Right lung (tissue), 10 donors: Measurements from ENCODE around the gene SCPEP1. TPM values are rescaled to one million over a fixed set of nuclear protein-coding genes. Genes with fewer than 3 reads are reported as not detected.
A peak's percentile ranks its signal among the peaks of the same experiment; 100 is the strongest.
"Not testable (repeated sequence)": the region's sequence is repeated elsewhere in the genome, so short reads cannot be mapped to it uniquely, and the experiment has no call there.

Experiments
- DNase-seq, 2 donors: peaks; one replicate each; pipeline ENCODE4 v3.0.0-alpha.2; 2013
- long read RNA-seq, 8 donors: transcript quantifications; one replicate each; lab custom pipeline, GENCODE V29; 2026
- polyA plus RNA-seq, 5 donors: library from polyadenylated mRNA; unstranded; fragments of 120-200 nt; gene quantifications; one replicate each; pipeline versions ENCODE4 v1.2.1 to v1.2.3, GENCODE V29; 2013; ENCODE audit warnings: inconsistent platforms in 1 of 5, low replicate concordance in 1 of 5; ENCODE audit not compliant: insufficient read length in 5 of 5, insufficient read depth in 1 of 5

Gene SCPEP1
- polyA plus RNA-seq = 10 to 100 TPM; 48.7 to 61.9 (median 54.9) TPM
- long read RNA-seq, donor 1, transcript SCPEP1-201 (13 exons, 1,942 nt) = major isoform, 22 of 28 reads
- long read RNA-seq, donor 1, transcript SCPEP1-202 (4 exons, 924 nt) = minor isoform, 5 of 28 reads
- long read RNA-seq, donor 1, partial matches to known transcripts = 0 of 28 reads
- long read RNA-seq, donor 1, other reads (novel, unspliced or antisense) = 0 of 28 reads
- long read RNA-seq, donor 2, transcript SCPEP1-201 (13 exons, 1,942 nt) = major isoform, 9 of 10 reads
- long read RNA-seq, donor 2, partial matches to known transcripts = 0 of 10 reads
- long read RNA-seq, donor 2, other reads (novel, unspliced or antisense) = 0 of 10 reads
- long read RNA-seq, donor 3, transcript SCPEP1-201 (13 exons, 1,942 nt) = major isoform, 25 of 48 reads
- long read RNA-seq, donor 3, partial matches to known transcripts = 22 of 48 reads
- long read RNA-seq, donor 3, other reads (novel, unspliced or antisense) = 0 of 48 reads
- long read RNA-seq, donor 4, transcript SCPEP1-201 (13 exons, 1,942 nt) = major isoform, 8 of 21 reads
- long read RNA-seq, donor 4, partial matches to known transcripts = 12 of 21 reads
- long read RNA-seq, donor 4, other reads (novel, unspliced or antisense) = 0 of 21 reads
- long read RNA-seq, donor 5, transcript SCPEP1-201 (13 exons, 1,942 nt) = major isoform, 11 of 32 reads
- long read RNA-seq, donor 5, partial matches to known transcripts = 17 of 32 reads
- long read RNA-seq, donor 5, other reads (novel, unspliced or antisense) = 0 of 32 reads
- long read RNA-seq, donor 6, transcript SCPEP1-201 (13 exons, 1,942 nt) = major isoform, 13 of 18 reads
- long read RNA-seq, donor 6, partial matches to known transcripts = 0 of 18 reads
- long read RNA-seq, donor 6, other reads (novel, unspliced or antisense) = 0 of 18 reads
- long read RNA-seq, donor 7, transcript SCPEP1-201 (13 exons, 1,942 nt) = major isoform, 10 of 19 reads
- long read RNA-seq, donor 7, partial matches to known transcripts = 5 of 19 reads
- long read RNA-seq, donor 7, other reads (novel, unspliced or antisense) = 0 of 19 reads
- long read RNA-seq, donor 8, transcript SCPEP1-201 (13 exons, 1,942 nt) = major isoform, 5 of 16 reads
- long read RNA-seq, donor 8, partial matches to known transcripts = 9 of 16 reads
- long read RNA-seq, donor 8, other reads (novel, unspliced or antisense) = 0 of 16 reads

- DNase-seq = peak; percentile 75 to 78
These were observed at the start of gene SCPEP1 for GRCh38 chr17:56977673-56978395. SCPEP1 (plus strand) TSS chr17:56978131; CDS start chr17:56978160, 29 bp downstream.

GRCh38 chr17:56928586-56928985 is 49.3 kb upstream of the SCPEP1 start:
- DNase-seq = no peak

GRCh38 chr17:56929362-56929969 is 48.5 kb upstream of the SCPEP1 start:
- DNase-seq = no peak

GRCh38 chr17:56930739-56931337 is 47.1 kb upstream of the SCPEP1 start:
- DNase-seq = no peak

- DNase-seq = no peak
These were observed 44.7 kb upstream of the SCPEP1 start for GRCh38 chr17:56933151-56933745.

- no peak for DNase-seq
These were observed 44.1 kb upstream of the SCPEP1 start for GRCh38 chr17:56933868-56934267.

GRCh38 chr17:56934280-56934679 is 43.7 kb upstream of the SCPEP1 start:
- no peak for DNase-seq

- DNase-seq = no peak
These were observed 42.5 kb upstream of the SCPEP1 start for GRCh38 chr17:56935461-56935860.

- no peak for DNase-seq
These were observed 41.1 kb upstream of the SCPEP1 start for GRCh38 chr17:56936697-56937322.

GRCh38 chr17:56937687-56938086 is 40.2 kb upstream of the SCPEP1 start:
- DNase-seq = no peak

- not testable (repeated sequence) for DNase-seq
These were observed 39.7 kb upstream of the SCPEP1 start for GRCh38 chr17:56938206-56938605.

GRCh38 chr17:56939869-56940484 is 38.0 kb upstream of the SCPEP1 start:
- DNase-seq = peak in 1 of 2 donors; percentile 46

- no peak for DNase-seq
These were observed 34.3 kb upstream of the SCPEP1 start for GRCh38 chr17:56943505-56944125.

- DNase-seq = no peak
These were observed 31.9 kb upstream of the SCPEP1 start for GRCh38 chr17:56945938-56946505.

GRCh38 chr17:56947741-56948140 is 30.2 kb upstream of the SCPEP1 start:
- no peak for DNase-seq

- DNase-seq = no peak
These were observed 29.4 kb upstream of the SCPEP1 start for GRCh38 chr17:56948491-56948890.

- DNase-seq = no peak
These were observed 28.3 kb upstream of the SCPEP1 start for GRCh38 chr17:56949595-56949994.

GRCh38 chr17:56956992-56957391 is 20.9 kb upstream of the SCPEP1 start:
- no peak for DNase-seq
